ENCODE measurements around the gene ITGB3BP. TPM values are rescaled to one million over a fixed set of nuclear protein-coding genes. Genes with fewer than 3 reads are reported as not detected.

The ITGB3BP gene
- total and polyA plus RNA-seq, 2 of the 8 experiments (the other 6 are each of a cell fraction or from before 2014, with no cell fraction given) = 17.6 to 49.1 TPM

DNA sequence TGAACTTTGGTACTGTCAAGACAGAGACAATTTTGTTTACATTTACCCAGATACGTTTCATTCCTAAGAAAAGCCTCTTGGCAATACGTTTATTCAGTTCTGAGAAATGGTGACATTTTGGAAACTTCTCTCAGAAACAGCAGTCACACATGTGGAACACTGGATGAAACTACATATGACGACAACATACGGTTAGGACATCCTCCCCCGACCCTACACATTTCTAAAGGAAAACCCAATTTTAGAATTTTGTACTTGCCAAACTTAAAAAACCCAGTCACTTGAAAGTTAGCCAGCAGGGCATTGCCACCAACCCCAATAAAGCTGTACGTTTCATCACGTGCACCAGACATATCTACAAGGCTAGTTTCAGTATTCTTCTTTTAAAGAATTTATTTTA is 56.8 kb downstream of the ITGB3BP start:
- Histone ChIP-seq H4K8ac (ENCODE audit: extremely low read depth, insufficient read depth, low read length) (no peak overlapping the region), H2BK5ac (ENCODE audit: low read depth, low read length) (no peak overlapping the region), H4K20me1 (replicated peaks in 1 of 2; ENCODE audit: control insufficient read depth in 1 of 2, insufficient read depth in 2 of 2, low read length in 2 of 2) (no peaks in the 10 kb centered on the region), H3K14ac (ENCODE audit: insufficient read length) (no peak overlapping the region), H2AK5ac (ENCODE audit: low read depth, low read length) (no peak overlapping the region), H3K27me3 (replicated peaks in 1 of 4; ENCODE audit: control insufficient read depth in 3 of 4, extremely low read depth in 1 of 4, insufficient read depth in 3 of 4, low read length in 3 of 4) (no peaks in the 10 kb centered on the region), H4K91ac (replicated peaks; ENCODE audit: insufficient read length, low read length) (no peak overlapping the region), H3K4ac (replicated peaks; ENCODE audit: insufficient read length, low read depth, low read length) (no peak overlapping the region), H3K18ac (ENCODE audit: extremely low read depth, low read length) (no peak overlapping the region), H3K4me3 (ENCODE audit: extremely low read depth in 1 of 4, insufficient read depth in 2 of 4, low read depth in 3 of 4, low read length in 4 of 4) (no peak overlapping the region), H3K79me2 (ENCODE audit: control insufficient read depth in 1 of 2, insufficient read depth in 2 of 2, low read length in 2 of 2) (no peaks in the 10 kb centered on the region), H3K23ac (ENCODE audit: insufficient read length) (no peak overlapping the region), H3K79me1 (ENCODE audit: low read depth, low read length) (no peaks in the 10 kb centered on the region), H3K56ac (replicated peaks; ENCODE audit: insufficient read length, low read depth, low read length) (no peak overlapping the region), H3K9ac (replicated peaks in 1 of 4; ENCODE audit: extremely low read depth in 1 of 4, low read depth in 3 of 4, low read length in 3 of 4) (no peak overlapping the region), H3K4me1 (replicated peaks in 1 of 4; ENCODE audit: control insufficient read depth in 3 of 4, insufficient read depth in 4 of 4, low read length in 3 of 4) (no peaks in the 10 kb centered on the region), H2BK120ac (replicated peaks; ENCODE audit: low read depth, low read length) (no peak overlapping the region), H3K9me3 (ENCODE audit: insufficient read depth in 2 of 2, low read depth in 1 of 2, low read length in 1 of 2) (peaks cover 4 to 15% of the 10 kb centered on the region in 2 experiments; a peak in 3 of 4 replicates), H2BK12ac (ENCODE audit: low read depth, low read length) (no peak overlapping the region), H3K36me3 (ENCODE audit: control insufficient read depth in 2 of 4, insufficient read depth in 4 of 4, low read length in 3 of 4) (peaks cover 0 to 4% (median 2%) of the 10 kb centered on the region in 4 experiments; a peak in 2 of 8 replicates), H3K4me2 (ENCODE audit: insufficient read depth in 1 of 2, low read depth in 2 of 2, low read length in 2 of 2) (no peak overlapping the region), H2BK15ac (ENCODE audit: low read length) (no peak overlapping the region), H3K23me2 (ENCODE audit: low read depth, low read length) (no peaks in the 10 kb centered on the region), H3K27ac (ENCODE audit: low read depth, low read length) (no peak overlapping the region), H2BK20ac (ENCODE audit: low read length) (no peak overlapping the region), H2AFZ (ENCODE audit: low read length) (no peak overlapping the region), H4K5ac (ENCODE audit: insufficient read length, low read depth, low read length) (no peak overlapping the region)
- CTCF ChIA-PET (ENCODE audit: partially characterized antibody) = interaction anchor here (0.9 to 1.6 kb wide), 4 partner anchors 10 to 53 kb away, joined by 3 to 5 read pairs (median 4); no protein-coding TSS in a partner anchor
- no peak for TF ChIP-seq TCF12 (IDR thresholded peaks at IDR 0.05; ENCODE audit: low read depth, low read length)
- TF ChIP-seq, protein P1, sequence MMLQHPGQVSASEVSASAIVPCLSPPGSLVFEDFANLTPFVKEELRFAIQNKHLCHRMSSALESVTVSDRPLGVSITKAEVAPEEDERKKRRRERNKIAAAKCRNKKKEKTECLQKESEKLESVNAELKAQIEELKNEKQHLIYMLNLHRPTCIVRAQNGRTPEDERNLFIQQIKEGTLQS (IDR thresholded peaks at IDR 0.05; ENCODE audit: insufficient read depth, low read depth, low read length) = no peak
- TF ChIP-seq HDAC6 (IDR thresholded peaks at IDR 0.05; ENCODE audit: low read depth, low read length) = no peak
- TF ChIP-seq, protein P2, sequence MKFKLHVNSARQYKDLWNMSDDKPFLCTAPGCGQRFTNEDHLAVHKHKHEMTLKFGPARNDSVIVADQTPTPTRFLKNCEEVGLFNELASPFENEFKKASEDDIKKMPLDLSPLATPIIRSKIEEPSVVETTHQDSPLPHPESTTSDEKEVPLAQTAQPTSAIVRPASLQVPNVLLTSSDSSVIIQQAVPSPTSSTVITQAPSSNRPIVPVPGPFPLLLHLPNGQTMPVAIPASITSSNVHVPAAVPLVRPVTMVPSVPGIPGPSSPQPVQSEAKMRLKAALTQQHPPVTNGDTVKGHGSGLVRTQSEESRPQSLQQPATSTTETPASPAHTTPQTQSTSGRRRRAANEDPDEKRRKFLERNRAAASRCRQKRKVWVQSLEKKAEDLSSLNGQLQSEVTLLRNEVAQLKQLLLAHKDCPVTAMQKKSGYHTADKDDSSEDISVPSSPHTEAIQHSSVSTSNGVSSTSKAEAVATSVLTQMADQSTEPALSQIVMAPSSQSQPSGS (IDR thresholded peaks at IDR 0.05; ENCODE audit: low read length) = no peak
- no peak for TF ChIP-seq PHF8 (conservative IDR thresholded peaks at IDR 0.05; ENCODE audit: low read depth, low read length)
- TF ChIP-seq BCL11A (IDR thresholded peaks at IDR 0.05; ENCODE audit: low read depth in 2 of 2, low read length in 2 of 2) = no peak
- no peak for TF ChIP-seq BRCA1 (IDR thresholded peaks at IDR 0.05; ENCODE audit: low read depth, low read length)
- no peak for TF ChIP-seq GABPA (IDR thresholded peaks at IDR 0.05; ENCODE audit: borderline replicate concordance, insufficient read depth, low read length)
- no peak for TF ChIP-seq TAF1 (IDR thresholded peaks at IDR 0.05; ENCODE audit: low read depth, low read length)
- POLR2A ChIA-PET (ENCODE audit: partially characterized antibody) = no interaction called here
- FAIRE-seq (no peak), DNase-seq (ENCODE audit: low read depth in 1 of 2, low spot score in 2 of 2) (no peak)
- WGBS, 2 experiments (ENCODE audit: extremely low coverage in 1 of 2, insufficient coverage in 1 of 2, insufficient read length in 1 of 2, insufficient replicate concordance in 2 of 2, low coverage in 1 of 2, low lambda C conversion rate in 2 of 2, missing lambda C conversion rate in 1 of 2) = 90% methylated on average over 7 of the region's 7 CpGs; no CpG with 5 or more reads in 1 of the 2 experiments

Measured in H1 (cell line).